SK-N-SH treated with all-trans-retinoic acid at 6 μM for 48 hours (cell line): Measurements from ENCODE around the gene RPL12.

Source experiments
- ATAC-seq: fragments of 200-7000 bp; cut with Tn5 transposase; 3 replicates; pipeline ENCODE4 v1.9.1; 2020; ENCODE audit warnings: mild to moderate bottlenecking, moderate library complexity
- ARNTL ChIP-seq: fragments of 450-650 bp; formaldehyde crosslinking; IDR thresholded peaks from 2 replicates; pipeline ENCODE4 v1.5.0; 2020; ENCODE audit warnings: low read depth, mild to moderate bottlenecking, moderate library complexity, borderline replicate concordance
- BACH2 ChIP-seq: fragments of 250-450 bp; sonication (Bioruptor Pico); IDR thresholded peaks from 2 replicates; pipeline ENCODE4 v1.9.0; 2021; ENCODE audit warnings: mild to moderate bottlenecking, borderline replicate concordance
- CREB5 ChIP-seq: fragments of 250-450 bp; sonication (Bioruptor Pico); IDR thresholded peaks from 2 replicates; pipeline ENCODE4 v1.5.1; 2020; ENCODE audit warnings: low read depth, mild to moderate bottlenecking, moderate library complexity
- CSDC2 ChIP-seq: fragments of 250-450 bp; sonication (Bioruptor Pico); IDR thresholded peaks from 2 replicates; pipeline ENCODE4 v1.5.0; 2020; ENCODE audit warnings: mild to moderate bottlenecking, moderate library complexity
- CSRNP3 ChIP-seq: fragments of 250-450 bp; sonication (Bioruptor Pico); IDR thresholded peaks from 2 replicates; pipeline ENCODE4 v1.5.1; 2021; ENCODE audit warnings: mild to moderate bottlenecking, moderate library complexity
- ESRRG ChIP-seq: fragments of 250-450 bp; sonication (Bioruptor Pico); IDR thresholded peaks from 2 replicates; pipeline ENCODE4 v1.6.1; 2021; ENCODE audit warnings: mild to moderate bottlenecking
- GLIS3 ChIP-seq: fragments of 250-450 bp; sonication (Bioruptor Pico); IDR thresholded peaks from 2 replicates; pipeline ENCODE4 v1.5.0; 2020; ENCODE audit warnings: mild to moderate bottlenecking, moderate library complexity
- ISL1 ChIP-seq: fragments of 250-450 bp; sonication (Bioruptor Pico); IDR thresholded peaks from 2 replicates; pipeline ENCODE4 v2.1.2; 2022; ENCODE audit warnings: mild to moderate bottlenecking, moderate library complexity
- POU6F1 ChIP-seq: fragments of 250-450 bp; sonication (Bioruptor Pico); IDR thresholded peaks from 2 replicates; pipeline ENCODE4 v1.8.0; 2021; ENCODE audit warnings: low read depth, mild to moderate bottlenecking, moderate library complexity, borderline replicate concordance
- PPARA ChIP-seq: fragments of 250-450 bp; sonication (Bioruptor Pico); IDR thresholded peaks from 2 replicates; pipeline ENCODE4 v1.5.0; 2020; ENCODE audit warnings: mild to moderate bottlenecking, borderline replicate concordance
- SNAI2 ChIP-seq: fragments of 250-450 bp; sonication (Bioruptor Pico); IDR thresholded peaks from 2 replicates; pipeline ENCODE4 v1.5.0; 2020; ENCODE audit warnings: mild to moderate bottlenecking, moderate library complexity
- TCF4 ChIP-seq: fragments of 250-450 bp; sonication (Bioruptor Pico); IDR thresholded peaks from 2 replicates; pipeline ENCODE4 v1.8.0; 2021; ENCODE audit warnings: mild to moderate bottlenecking, moderate library complexity, borderline replicate concordance
- TOX ChIP-seq: fragments of 250-450 bp; sonication (Bioruptor Pico); IDR thresholded peaks from 2 replicates; pipeline ENCODE4 v1.8.0; 2021; ENCODE audit warnings: mild to moderate bottlenecking, moderate library complexity, borderline replicate concordance
- TSHZ2 ChIP-seq: fragments of 250-450 bp; sonication (Bioruptor Pico); IDR thresholded peaks from 2 replicates; pipeline ENCODE4 v1.5.0; 2020; ENCODE audit warnings: mild to moderate bottlenecking, moderate library complexity
- ZNF565 ChIP-seq: fragments of 450-650 bp; formaldehyde crosslinking; conservative IDR thresholded peaks from 2 replicates; pipeline ENCODE4 v1.5.0; 2020; ENCODE audit warnings: low read depth, mild to moderate bottlenecking, moderate library complexity
- ZNF70 ChIP-seq: fragments of 450-650 bp; formaldehyde crosslinking; IDR thresholded peaks from 2 replicates; pipeline ENCODE4 v1.5.0; 2020; ENCODE audit warnings: mild to moderate bottlenecking, moderate library complexity

The RPL12 gene

GRCh38 chr9:127430415-127430814 is 20.8 kb downstream of the RPL12 start:
- no peak for ATAC-seq

GRCh38 chr9:127428348-127428747 is 22.9 kb downstream of the RPL12 start:
- ATAC-seq: no peak
- no peak for TF ChIP-seq CREB5
- TF ChIP-seq ISL1 (CRISPR knock-in tag): no peak
- TF ChIP-seq GLIS3 (CRISPR knock-in tag): no peak
- TF ChIP-seq SNAI2: no peak
- TF ChIP-seq ZNF565: no peak
- no peak for TF ChIP-seq TSHZ2
- no peak for TF ChIP-seq POU6F1 (CRISPR knock-in tag)
- no peak for TF ChIP-seq ZNF70 (CRISPR knock-in tag)
- no peak for TF ChIP-seq PPARA

More at GRCh38 chr9:127430415-127430814, 20.8 kb downstream of the RPL12 start:
- TF ChIP-seq ZNF565 (no peak), ESRRG (no peak), BACH2 (CRISPR knock-in tag) (no peak), POU6F1 (CRISPR knock-in tag) (no peak), GLIS3 (CRISPR knock-in tag) (no peak), CSRNP3 (CRISPR knock-in tag) (no peak), CREB5 (no peak), ISL1 (CRISPR knock-in tag) (no peak), TOX (no peak), TSHZ2 (no peak), ZNF70 (CRISPR knock-in tag) (no peak), ARNTL (CRISPR knock-in tag) (no peak), TCF4 (CRISPR knock-in tag) (no peak), CSDC2 (CRISPR knock-in tag) (no peak)
